HCT116 (cell line): Measurements from ENCODE around the gene IL22RA1. TPM values are rescaled to one million over a fixed set of nuclear protein-coding genes. Genes with fewer than 3 reads are reported as not detected.

Experiments used
- ATAC-seq: fragments of 200-7000 bp; cut with Tn5 transposase; 2 replicates; pipeline ENCODE4 v1.9.1; 2020; ENCODE audit warnings: mild to moderate bottlenecking, moderate library complexity
- BruUV-seq: library from RNA; stranded (reverse); fragments of 400-500 nt; replicated peaks from 2 replicates; lab custom pipeline; 2021; lab: Mats Ljungman, UMichigan
- CTCF ChIA-PET: fragments of 300-600 bp; sonication (Branson Sonifier 250); formaldehyde crosslinking; loops from one replicate; lab custom pipeline; 2021; ENCODE audit warnings: antibody characterized with exemption; lab: Charles Lee
- POLR2A ChIA-PET: fragments of 300-600, 350-600 bp; sonication (Branson Sonifier 250); formaldehyde crosslinking; loops from one replicate; lab custom pipeline; 2021; ENCODE audit warnings: antibody characterized with exemption; lab: Charles Lee
- RAD21 ChIA-PET, 2 experiments: fragments of 300-600 bp; sonication (Branson Sonifier 250); formaldehyde crosslinking; loops; one replicate each; lab custom pipeline; 2023; ENCODE audit warnings: low total read pairs in 2 of 2; ENCODE audit not compliant: uncharacterized antibody in 2 of 2, unreplicated experiment in 2 of 2, low non-redundant PET in 1 of 2; lab: Charles Lee
- DNase-seq: peaks from one replicate; pipeline ENCODE4 v3.0.0-alpha.2; 2010; ENCODE audit warnings: low read depth, low spot score
- H2AFZ ChIP-seq: fragments of 200-600 bp; shearing (Covaris generic), sonication (generic); 2 replicates; pipeline ENCODE4 v1.6.1; 2017; ENCODE audit warnings: low read depth, mixed run types, mixed read lengths, antibody characterized with exemption, low read length; ENCODE audit not compliant: poor library complexity, severe bottlenecking
- H3K27ac ChIP-seq: 2 replicates; pipeline ENCODE4 v1.5.1; 2012; ENCODE audit warnings: low read depth, low read length
- H3K27me3 ChIP-seq: fragments of 200-600 bp; sonication (generic); 2 replicates; pipeline ENCODE4 v1.6.1; 2016; ENCODE audit warnings: mixed run types, low read length, mixed read lengths; ENCODE audit not compliant: insufficient read depth
- H3K36me3 ChIP-seq, 2 experiments: fragments of 200-500 bp in 1 of 2; fragments of 200-600 bp in 1 of 2; sonication (Bioruptor generic) in 1 of 2; sonication (generic) in 1 of 2; 2 replicates each; pipeline versions ENCODE4 v1.5.1 to v1.6.1; 2014 to 2016; ENCODE audit warnings: low read length in 2 of 2, inconsistent platforms in 1 of 2, mixed read lengths in 1 of 2, mixed run types in 1 of 2; ENCODE audit not compliant: insufficient read depth in 2 of 2, control insufficient read depth in 1 of 2
- H3K4me1 ChIP-seq, 2 experiments: fragments of 200-600 bp in 1 of 2; sonication (generic) in 1 of 2; 2 replicates each; pipeline versions ENCODE4 v1.5.1 to v1.6.1; 2012 to 2017; ENCODE audit warnings: low read length in 2 of 2, inconsistent platforms in 1 of 2, mild to moderate bottlenecking in 1 of 2, mixed read lengths in 1 of 2, mixed run types in 1 of 2, moderate library complexity in 1 of 2; ENCODE audit not compliant: insufficient read depth in 2 of 2, control insufficient read depth in 1 of 2
- H3K4me2 ChIP-seq: fragments of 200-600 bp; sonication (generic); 2 replicates; pipeline ENCODE4 v1.6.1; 2017; ENCODE audit warnings: mixed run types, low read length, mixed read lengths
- H3K4me3 ChIP-seq, 2 experiments: fragments of 200-600 bp in 1 of 2; sonication (generic) in 1 of 2; replicated peaks in 1 of 2; 2 replicates each; pipeline ENCODE4 v1.5.1; 2011 to 2016; ENCODE audit warnings: low read length in 2 of 2, control low read depth in 1 of 2, low read depth in 1 of 2, mild to moderate bottlenecking in 1 of 2, mixed read lengths in 1 of 2, mixed run types in 1 of 2
- H3K79me2 ChIP-seq: fragments of 200-600 bp; sonication (generic); 2 replicates; pipeline ENCODE4 v1.6.1; 2017; ENCODE audit warnings: mild to moderate bottlenecking, mixed run types, low read length, moderate library complexity, mixed read lengths; ENCODE audit not compliant: insufficient read depth
- H3K9ac ChIP-seq: fragments of 200-600 bp; sonication (generic); 2 replicates; pipeline ENCODE4 v1.6.1; 2016; ENCODE audit warnings: low read length, mixed read lengths
- H3K9me2 ChIP-seq: fragments of 200-600 bp; sonication (generic), shearing (Covaris generic); 2 replicates; pipeline ENCODE4 v1.6.1; 2017; ENCODE audit warnings: mixed run types, mild to moderate bottlenecking, moderate library complexity; ENCODE audit not compliant: insufficient read depth
- H3K9me3 ChIP-seq, 2 experiments: fragments of 200-500 bp in 1 of 2; fragments of 200-600 bp in 1 of 2; sonication (Bioruptor generic) in 1 of 2; sonication (generic) in 1 of 2; 2 replicates each; pipeline ENCODE4 v1.6.1; 2014 to 2017; ENCODE audit warnings: low read length in 2 of 2, mixed read lengths in 2 of 2, inconsistent platforms in 1 of 2, low read depth in 1 of 2, mild to moderate bottlenecking in 1 of 2, mixed run types in 1 of 2, moderate library complexity in 1 of 2; ENCODE audit not compliant: control insufficient read depth in 1 of 2, insufficient read depth in 1 of 2
- H4K20me1 ChIP-seq: fragments of 200-600 bp; sonication (generic), shearing (Covaris generic); 2 replicates; pipeline ENCODE4 v1.6.1; 2017; ENCODE audit warnings: mixed run types, mild to moderate bottlenecking, moderate library complexity; ENCODE audit not compliant: insufficient read depth
- CEBPB ChIP-seq: IDR thresholded peaks from 2 replicates; pipeline ENCODE4 v1.6.1; 2012; ENCODE audit warnings: low read depth
- EGR1 ChIP-seq: IDR thresholded peaks from 2 replicates; pipeline ENCODE4 v1.6.1; 2012; ENCODE audit warnings: low read depth
- ELF1 ChIP-seq: IDR thresholded peaks from 2 replicates; pipeline ENCODE4 v1.6.1; 2012; ENCODE audit warnings: low read depth, borderline replicate concordance
- FOSL1 ChIP-seq: IDR thresholded peaks from 2 replicates; pipeline ENCODE4 v1.6.1; 2012; ENCODE audit warnings: low read depth
- POLR2A ChIP-seq: IDR thresholded peaks from 2 replicates; pipeline ENCODE4 v1.7.0; 2011; ENCODE audit warnings: borderline replicate concordance; ENCODE audit not compliant: insufficient read depth, insufficient read length; ENCODE audit errors: extremely low read depth
- POLR2AphosphoS5 ChIP-seq: IDR thresholded peaks from 2 replicates; pipeline ENCODE4 v1.6.1; 2011; ENCODE audit warnings: mild to moderate bottlenecking, low read depth, low read length, moderate library complexity
- RAD21 ChIP-seq: IDR thresholded peaks from 2 replicates; pipeline ENCODE4 v1.6.1; 2012; ENCODE audit warnings: low read depth, mild to moderate bottlenecking
- SIN3A ChIP-seq: IDR thresholded peaks from 2 replicates; pipeline ENCODE4 v1.6.1; 2012; ENCODE audit warnings: low read depth
- SP1 ChIP-seq: IDR thresholded peaks from 2 replicates; pipeline ENCODE4 v1.6.1; 2012; ENCODE audit warnings: low read depth
- SRF ChIP-seq: IDR thresholded peaks from 2 replicates; pipeline ENCODE4 v1.6.1; 2012; ENCODE audit warnings: low read depth
- TCF7L2 ChIP-seq: IDR thresholded peaks from 2 replicates; pipeline ENCODE4 v1.7.0; 2011; ENCODE audit warnings: borderline replicate concordance, inconsistent platforms; ENCODE audit not compliant: insufficient read depth, insufficient read length; ENCODE audit errors: extremely low read depth
- YY1 ChIP-seq: IDR thresholded peaks from 2 replicates; pipeline ENCODE4 v1.6.1; 2011; ENCODE audit warnings: low read length, low read depth, moderate library complexity, mild to moderate bottlenecking; ENCODE audit not compliant: insufficient replicate concordance; ENCODE audit errors: extremely low read depth
- ZFX ChIP-seq: fragments of 450-650 bp; IDR thresholded peaks from 2 replicates; pipeline ENCODE4 v1.6.1; 2017
- ZNF274 ChIP-seq: fragments of 200-500 bp; sonication (Bioruptor generic); IDR thresholded peaks from 2 replicates; pipeline ENCODE4 v1.6.1; 2014; ENCODE audit warnings: mild to moderate bottlenecking, low read depth, low read length, inconsistent platforms
- intact Hi-C: fragments of 100-400 bp; cut with micrococcal nuclease; formaldehyde crosslinking; loops from 2 replicates; pipeline ENCODE4 v1.10.0; 2022
- total RNA-seq: library from RNA; stranded (reverse); gene quantifications from one replicate; pipeline ENCODE4 v1.2.1, GENCODE V29; 2021; ENCODE audit not compliant: unreplicated experiment
- TF ChIP-seq, protein P1 (sequence below), 3 experiments: fragments of 200-600 bp in 1 of 3; sonication (generic) in 1 of 3; IDR thresholded peaks in 2 of 3; conservative IDR thresholded peaks in 1 of 3; 2 replicates each; pipeline ENCODE4 v1.5.1; 2012 to 2017; ENCODE audit warnings: low read depth in 2 of 3, low read length in 2 of 3, antibody characterized with exemption in 1 of 3, borderline replicate concordance in 1 of 3, control low read depth in 1 of 3, mild to moderate bottlenecking in 1 of 3, mixed read lengths in 1 of 3, mixed run types in 1 of 3, moderate library complexity in 1 of 3; ENCODE audit not compliant: insufficient read depth in 1 of 3
- TF ChIP-seq, protein P2 (sequence below): IDR thresholded peaks from 2 replicates; pipeline ENCODE4 v1.6.1; 2012
- TF ChIP-seq, protein P3 (sequence below): IDR thresholded peaks from 2 replicates; pipeline ENCODE4 v1.6.1; 2012
- TF ChIP-seq, protein P4 (sequence below): IDR thresholded peaks from 2 replicates; pipeline ENCODE4 v1.6.1; 2012; ENCODE audit warnings: low read depth

Gene IL22RA1
- total RNA-seq, 1 experiment from 2014 or later: 2.1 TPM

DNA sequence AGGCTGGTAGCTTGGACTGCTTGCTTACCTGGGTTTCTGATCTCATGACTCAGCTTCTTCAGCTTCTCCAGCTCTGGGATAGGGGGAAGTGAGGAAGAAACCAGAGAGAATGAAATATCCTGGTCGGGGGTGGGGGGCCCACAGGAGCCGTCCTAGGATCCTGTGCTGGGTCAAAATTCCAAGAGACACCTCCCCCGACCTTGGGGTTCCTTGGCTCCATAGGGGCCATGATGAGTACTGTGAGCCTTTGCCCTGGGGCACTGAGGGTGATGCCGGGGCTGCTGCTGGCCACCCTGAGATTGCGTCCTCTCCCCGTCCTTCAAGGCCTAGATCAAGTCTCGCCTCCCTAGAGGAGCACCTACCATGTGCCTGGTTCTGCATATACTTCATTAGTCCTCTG is 71.0 kb downstream of the IL22RA1 start:
- H3K27ac ChIP-seq: no peak overlapping the region
- ChIA-PET CTCF (interaction anchor here (1.0 to 2.4 kb wide), 6 partner anchors 31 to 320 kb away, joined by 3 to 19 read pairs (median 7); no protein-coding TSS in a partner anchor), RAD21 (interaction anchor here in 1 of 2 experiments (1.4 kb wide), 1 partner anchor 127 kb away, joined by 3 read pairs; no protein-coding TSS in a partner anchor), POLR2A (no interaction called here)
- TF ChIP-seq POLR2A: no peak
- no peak for TF ChIP-seq FOSL1
- no peak for TF ChIP-seq CEBPB
- TF ChIP-seq, protein P1, sequence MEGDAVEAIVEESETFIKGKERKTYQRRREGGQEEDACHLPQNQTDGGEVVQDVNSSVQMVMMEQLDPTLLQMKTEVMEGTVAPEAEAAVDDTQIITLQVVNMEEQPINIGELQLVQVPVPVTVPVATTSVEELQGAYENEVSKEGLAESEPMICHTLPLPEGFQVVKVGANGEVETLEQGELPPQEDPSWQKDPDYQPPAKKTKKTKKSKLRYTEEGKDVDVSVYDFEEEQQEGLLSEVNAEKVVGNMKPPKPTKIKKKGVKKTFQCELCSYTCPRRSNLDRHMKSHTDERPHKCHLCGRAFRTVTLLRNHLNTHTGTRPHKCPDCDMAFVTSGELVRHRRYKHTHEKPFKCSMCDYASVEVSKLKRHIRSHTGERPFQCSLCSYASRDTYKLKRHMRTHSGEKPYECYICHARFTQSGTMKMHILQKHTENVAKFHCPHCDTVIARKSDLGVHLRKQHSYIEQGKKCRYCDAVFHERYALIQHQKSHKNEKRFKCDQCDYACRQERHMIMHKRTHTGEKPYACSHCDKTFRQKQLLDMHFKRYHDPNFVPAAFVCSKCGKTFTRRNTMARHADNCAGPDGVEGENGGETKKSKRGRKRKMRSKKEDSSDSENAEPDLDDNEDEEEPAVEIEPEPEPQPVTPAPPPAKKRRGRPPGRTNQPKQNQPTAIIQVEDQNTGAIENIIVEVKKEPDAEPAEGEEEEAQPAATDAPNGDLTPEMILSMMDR (IDR thresholded peaks at IDR 0.05 in 2 of 3, conservative IDR thresholded peaks at IDR 0.05 in 1 of 3; ENCODE audit: borderline replicate concordance in 1 of 3, insufficient read depth in 1 of 3, low read depth in 2 of 3, low read length in 2 of 3): no peak
- no peak for TF ChIP-seq TCF7L2
- no peak for TF ChIP-seq SRF
- no peak for TF ChIP-seq ZFX
- no peak for TF ChIP-seq RAD21
- TF ChIP-seq YY1: no peak
- TF ChIP-seq EGR1: no peak
- no peak for TF ChIP-seq SIN3A
- no peak for TF ChIP-seq ELF1
- TF ChIP-seq, protein P2, sequence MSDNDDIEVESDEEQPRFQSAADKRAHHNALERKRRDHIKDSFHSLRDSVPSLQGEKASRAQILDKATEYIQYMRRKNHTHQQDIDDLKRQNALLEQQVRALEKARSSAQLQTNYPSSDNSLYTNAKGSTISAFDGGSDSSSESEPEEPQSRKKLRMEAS: no peak
- TF ChIP-seq POLR2AphosphoS5: no peak
- TF ChIP-seq, protein P3, sequence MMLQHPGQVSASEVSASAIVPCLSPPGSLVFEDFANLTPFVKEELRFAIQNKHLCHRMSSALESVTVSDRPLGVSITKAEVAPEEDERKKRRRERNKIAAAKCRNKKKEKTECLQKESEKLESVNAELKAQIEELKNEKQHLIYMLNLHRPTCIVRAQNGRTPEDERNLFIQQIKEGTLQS: no peak
- no peak for TF ChIP-seq SP1
- TF ChIP-seq, protein P4, sequence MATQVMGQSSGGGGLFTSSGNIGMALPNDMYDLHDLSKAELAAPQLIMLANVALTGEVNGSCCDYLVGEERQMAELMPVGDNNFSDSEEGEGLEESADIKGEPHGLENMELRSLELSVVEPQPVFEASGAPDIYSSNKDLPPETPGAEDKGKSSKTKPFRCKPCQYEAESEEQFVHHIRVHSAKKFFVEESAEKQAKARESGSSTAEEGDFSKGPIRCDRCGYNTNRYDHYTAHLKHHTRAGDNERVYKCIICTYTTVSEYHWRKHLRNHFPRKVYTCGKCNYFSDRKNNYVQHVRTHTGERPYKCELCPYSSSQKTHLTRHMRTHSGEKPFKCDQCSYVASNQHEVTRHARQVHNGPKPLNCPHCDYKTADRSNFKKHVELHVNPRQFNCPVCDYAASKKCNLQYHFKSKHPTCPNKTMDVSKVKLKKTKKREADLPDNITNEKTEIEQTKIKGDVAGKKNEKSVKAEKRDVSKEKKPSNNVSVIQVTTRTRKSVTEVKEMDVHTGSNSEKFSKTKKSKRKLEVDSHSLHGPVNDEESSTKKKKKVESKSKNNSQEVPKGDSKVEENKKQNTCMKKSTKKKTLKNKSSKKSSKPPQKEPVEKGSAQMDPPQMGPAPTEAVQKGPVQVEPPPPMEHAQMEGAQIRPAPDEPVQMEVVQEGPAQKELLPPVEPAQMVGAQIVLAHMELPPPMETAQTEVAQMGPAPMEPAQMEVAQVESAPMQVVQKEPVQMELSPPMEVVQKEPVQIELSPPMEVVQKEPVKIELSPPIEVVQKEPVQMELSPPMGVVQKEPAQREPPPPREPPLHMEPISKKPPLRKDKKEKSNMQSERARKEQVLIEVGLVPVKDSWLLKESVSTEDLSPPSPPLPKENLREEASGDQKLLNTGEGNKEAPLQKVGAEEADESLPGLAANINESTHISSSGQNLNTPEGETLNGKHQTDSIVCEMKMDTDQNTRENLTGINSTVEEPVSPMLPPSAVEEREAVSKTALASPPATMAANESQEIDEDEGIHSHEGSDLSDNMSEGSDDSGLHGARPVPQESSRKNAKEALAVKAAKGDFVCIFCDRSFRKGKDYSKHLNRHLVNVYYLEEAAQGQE: no peak
- TF ChIP-seq ZNF274: no peak
- no peak for DNase-seq
- no peaks in the 10 kb centered on the region for H3K9me3 ChIP-seq
- H3K79me2 ChIP-seq: no peaks in the 10 kb centered on the region
- H3K9me2 ChIP-seq: no peaks in the 10 kb centered on the region
- H3K4me2 ChIP-seq: no peak overlapping the region
- ATAC-seq: no peak
- H3K4me3 ChIP-seq: no peak overlapping the region
- H3K4me1 ChIP-seq: peaks cover 0 to 18% of the 10 kb centered on the region in 2 experiments; a peak in 2 of 4 replicates
- intact Hi-C loops: loop anchor here (2.0 kb wide), 2 partner anchors 127 to 319 kb away; no protein-coding TSS in a partner anchor
- no peaks in the 10 kb centered on the region for H4K20me1 ChIP-seq
- no peak overlapping the region for H3K9ac ChIP-seq
- no peaks in the 10 kb centered on the region for H3K27me3 ChIP-seq
- no peaks in the 10 kb centered on the region for H3K36me3 ChIP-seq
- H2AFZ ChIP-seq: no peak overlapping the region
- no TSS peak for BruUV-seq
